Mammary epithelial cell (primary cell): ENCODE data around the gene ARPP19.
"Not testable (repeated sequence)": the region's sequence is repeated elsewhere in the genome, so short reads cannot be mapped to it uniquely, and the experiment has no call there.

Experiments
- EZH2 ChIP-seq: IDR thresholded peaks from 2 replicates; pipeline ENCODE4 v1.6.1; 2012; ENCODE audit warnings: low read length, inconsistent platforms, borderline replicate concordance
- TF ChIP-seq, protein P1 (sequence below), 2 donors: IDR thresholded peaks in 1 of 2; conservative IDR thresholded peaks in 1 of 2; 2 replicates each; pipeline ENCODE4 v1.5.1; 2011 to 2012; ENCODE audit warnings: inconsistent platforms in 2 of 2, low read length in 2 of 2, mild to moderate bottlenecking in 2 of 2, control low read depth in 1 of 2, low read depth in 1 of 2; ENCODE audit not compliant: insufficient read depth in 1 of 2; ENCODE audit errors: extremely low read depth in 1 of 2

DNA sequence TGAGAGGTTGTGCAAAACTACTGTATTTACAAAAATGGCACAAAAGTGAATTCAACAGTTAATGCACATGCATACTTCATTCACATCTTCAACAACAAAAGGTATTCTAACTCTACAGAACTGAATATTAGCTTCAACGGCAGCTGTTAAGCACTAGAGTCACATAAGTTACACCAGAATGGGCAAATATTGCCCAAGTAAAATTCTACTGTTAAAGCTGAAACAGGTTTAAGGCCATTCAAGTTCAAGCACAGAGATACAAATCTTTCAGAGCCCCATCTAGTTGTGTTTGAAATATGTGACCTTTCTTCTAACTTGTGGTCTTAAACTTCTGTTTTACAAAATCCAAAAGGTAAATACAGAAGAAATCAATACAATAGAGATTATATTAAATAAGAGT lies 17.6 kb downstream of the ARPP19 start:
- TF ChIP-seq, protein P1, sequence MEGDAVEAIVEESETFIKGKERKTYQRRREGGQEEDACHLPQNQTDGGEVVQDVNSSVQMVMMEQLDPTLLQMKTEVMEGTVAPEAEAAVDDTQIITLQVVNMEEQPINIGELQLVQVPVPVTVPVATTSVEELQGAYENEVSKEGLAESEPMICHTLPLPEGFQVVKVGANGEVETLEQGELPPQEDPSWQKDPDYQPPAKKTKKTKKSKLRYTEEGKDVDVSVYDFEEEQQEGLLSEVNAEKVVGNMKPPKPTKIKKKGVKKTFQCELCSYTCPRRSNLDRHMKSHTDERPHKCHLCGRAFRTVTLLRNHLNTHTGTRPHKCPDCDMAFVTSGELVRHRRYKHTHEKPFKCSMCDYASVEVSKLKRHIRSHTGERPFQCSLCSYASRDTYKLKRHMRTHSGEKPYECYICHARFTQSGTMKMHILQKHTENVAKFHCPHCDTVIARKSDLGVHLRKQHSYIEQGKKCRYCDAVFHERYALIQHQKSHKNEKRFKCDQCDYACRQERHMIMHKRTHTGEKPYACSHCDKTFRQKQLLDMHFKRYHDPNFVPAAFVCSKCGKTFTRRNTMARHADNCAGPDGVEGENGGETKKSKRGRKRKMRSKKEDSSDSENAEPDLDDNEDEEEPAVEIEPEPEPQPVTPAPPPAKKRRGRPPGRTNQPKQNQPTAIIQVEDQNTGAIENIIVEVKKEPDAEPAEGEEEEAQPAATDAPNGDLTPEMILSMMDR (conservative IDR thresholded peaks at IDR 0.05 in 1 of 2, IDR thresholded peaks at IDR 0.05 in 1 of 2; ENCODE audit: extremely low read depth in 1 of 2, insufficient read depth in 1 of 2, low read depth in 1 of 2, low read length in 2 of 2): not testable (repeated sequence)
- TF ChIP-seq EZH2: not testable (repeated sequence)
